NT2/D1 (cell line): ENCODE measurements around the gene PTPRN2.

Experiments used
- YY1 ChIP-seq: IDR thresholded peaks from 2 replicates; pipeline ENCODE4 v1.6.1; 2011; ENCODE audit not compliant: insufficient read length, insufficient read depth
- ZNF274 ChIP-seq: IDR thresholded peaks from 2 replicates; pipeline ENCODE4 v1.6.1; 2011; ENCODE audit warnings: mild to moderate bottlenecking, low read depth, low read length

DNA sequence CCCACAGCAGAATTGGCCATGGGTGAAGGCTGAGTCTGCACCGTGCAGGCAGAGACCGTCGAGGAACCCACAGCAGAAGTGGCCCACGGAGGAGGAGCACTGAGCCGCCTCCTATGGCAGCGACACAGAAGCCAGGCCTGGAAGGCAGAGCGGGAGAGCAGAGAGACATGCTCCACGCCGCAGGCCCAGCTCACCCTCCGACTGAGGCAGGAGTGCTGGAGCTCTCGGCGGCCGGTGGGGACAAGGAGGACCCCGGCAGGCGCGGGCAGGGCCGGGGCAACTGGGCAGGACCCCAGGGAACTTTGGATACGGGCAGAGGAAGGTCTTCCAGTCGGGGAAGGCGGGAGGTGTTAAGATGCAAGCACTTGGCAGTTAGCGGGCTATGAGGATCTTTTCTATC lies 830.4 kb downstream of the PTPRN2 start:
- no peak for TF ChIP-seq ZNF274
- no peak for TF ChIP-seq YY1
